K562 (cell line): ENCODE measurements around the gene UBXN4. TPM values are rescaled to one million over a fixed set of nuclear protein-coding genes. Genes with fewer than 3 reads are reported as not detected.

Source experiments
- CREB1 ChIP-seq, 2 experiments: sonication (generic) in 1 of 2; formaldehyde crosslinking in 1 of 2; IDR thresholded peaks; 2 replicates each; pipeline versions ENCODE4 v1.6.1 to v1.8.0; 2012 to 2022; ENCODE audit warnings: inconsistent platforms in 1 of 2, mild to moderate bottlenecking in 1 of 2, missing genetic modification reagents in 1 of 2, moderate library complexity in 1 of 2
- EWSR1 ChIP-seq: fragments of 450-650 bp; IDR thresholded peaks from 2 replicates; pipeline ENCODE4 v1.6.1; 2018; ENCODE audit warnings: borderline replicate concordance, mild to moderate bottlenecking, low read depth, moderate library complexity; ENCODE audit not compliant: partially characterized antibody
- MIER1 ChIP-seq: fragments of 450-650 bp; IDR thresholded peaks from 2 replicates; pipeline ENCODE4 v1.6.1; 2016; ENCODE audit warnings: antibody characterized with exemption, mild to moderate bottlenecking, low read depth
- MTA1 ChIP-seq: fragments of 450-650 bp; IDR thresholded peaks from 2 replicates; pipeline ENCODE4 v1.6.1; 2017; ENCODE audit warnings: borderline replicate concordance
- NUFIP1 ChIP-seq: fragments of 450-650 bp; IDR thresholded peaks from 2 replicates; pipeline ENCODE4 v1.6.1; 2018; ENCODE audit not compliant: partially characterized antibody
- PML ChIP-seq: IDR thresholded peaks from 2 replicates; pipeline ENCODE4 v1.6.1; 2012; ENCODE audit warnings: low read length, inconsistent platforms
- PTRF ChIP-seq: fragments of 450-650 bp; IDR thresholded peaks from 2 replicates; pipeline ENCODE4 v1.6.1; 2016; ENCODE audit warnings: mild to moderate bottlenecking, missing genetic modification characterization, missing compliant biosample characterization
- SPI1 ChIP-seq: IDR thresholded peaks from 2 replicates; pipeline ENCODE4 v1.6.1; 2011; ENCODE audit warnings: low read depth, low read length, control low read depth, borderline replicate concordance
- ZC3H8 ChIP-seq: fragments of 450-650 bp; IDR thresholded peaks from 2 replicates; pipeline ENCODE4 v1.6.1; 2017
- ZKSCAN8 ChIP-seq: fragments of 200-800 bp; sonication (Bioruptor generic); IDR thresholded peaks from 2 replicates; pipeline ENCODE4 v1.6.1; 2016; ENCODE audit warnings: missing genetic modification characterization, missing compliant biosample characterization
- ZNF24 ChIP-seq: fragments of 450-650 bp; IDR thresholded peaks from 2 replicates; pipeline ENCODE4 v1.6.1; 2016
- ZNF766 ChIP-seq: fragments of 200-800 bp; sonication (Bioruptor generic); conservative IDR thresholded peaks from 2 replicates; pipeline ENCODE4 v1.6.1; 2016; ENCODE audit warnings: missing genetic modification characterization, missing compliant biosample characterization
- polyA plus RNA-seq, 8 experiments: library from polyadenylated mRNA; depleted of rRNA in 4 of 8; stranded (reverse) in 5 of 8; unstranded in 3 of 8; fragments of >200 nt; fragmentation: Nextera tagmentation in 2 of 8; fragmentation: Illumina TruSeq in 1 of 8; extraction: Ambion mirVana in 2 of 8; extraction: Trizol in 1 of 8; gene quantifications; 2 replicates each; pipeline versions ENCODE4 v1.2.1 to v1.2.3, GENCODE V29; 2011 to 2014; ENCODE audit warnings: inconsistent platforms in 1 of 8, missing spikeins in 1 of 8
- total RNA-seq, 7 experiments: library from RNA; depleted of rRNA in 6 of 7; stranded (reverse); fragments of >200 nt in 6 of 7; fragmentation: Illumina TruSeq in 2 of 7; extraction: Trizol in 2 of 7; gene quantifications; 2 replicates each; pipeline versions ENCODE4 v1.2.1 to v1.2.3, GENCODE V29; 2011 to 2021; ENCODE audit warnings: low replicate concordance in 1 of 7
- TF ChIP-seq, protein P1 (sequence below): fragments of 450-650 bp; formaldehyde crosslinking; IDR thresholded peaks from 2 replicates; pipeline ENCODE4 v1.4.0; 2022; ENCODE audit warnings: missing genetic modification characterization
- TF ChIP-seq, protein P2 (sequence below): fragments of 450-650 bp; IDR thresholded peaks from 2 replicates; pipeline ENCODE4 v1.6.1; 2016; ENCODE audit warnings: mild to moderate bottlenecking
- TF ChIP-seq, protein P3 (sequence below): sonication (generic); formaldehyde crosslinking; IDR thresholded peaks from 2 replicates; pipeline ENCODE4 v1.5.0; 2020; ENCODE audit warnings: missing genetic modification reagents
- TF ChIP-seq, protein P4 (sequence below): fragments of 250-450 bp; sonication (Bioruptor Pico); IDR thresholded peaks from 2 replicates; pipeline ENCODE4 v1.8.0; 2022; ENCODE audit warnings: inconsistent platforms
- TF ChIP-seq, protein P5 (sequence below): fragments of 250-450 bp; sonication (Bioruptor Pico); IDR thresholded peaks from 2 replicates; pipeline ENCODE4 v1.5.0; 2020; ENCODE audit warnings: mild to moderate bottlenecking
- TF ChIP-seq, protein P6 (sequence below): fragments of 250-450 bp; sonication (Bioruptor Pico); IDR thresholded peaks from 2 replicates; pipeline ENCODE4 v1.5.0; 2021

Gene UBXN4
- total and polyA plus RNA-seq, 9 of the 15 experiments (the other 6 are each of a cell fraction or from before 2014, with no cell fraction given) = 30.4 to 127 (median 55.3) TPM

DNA sequence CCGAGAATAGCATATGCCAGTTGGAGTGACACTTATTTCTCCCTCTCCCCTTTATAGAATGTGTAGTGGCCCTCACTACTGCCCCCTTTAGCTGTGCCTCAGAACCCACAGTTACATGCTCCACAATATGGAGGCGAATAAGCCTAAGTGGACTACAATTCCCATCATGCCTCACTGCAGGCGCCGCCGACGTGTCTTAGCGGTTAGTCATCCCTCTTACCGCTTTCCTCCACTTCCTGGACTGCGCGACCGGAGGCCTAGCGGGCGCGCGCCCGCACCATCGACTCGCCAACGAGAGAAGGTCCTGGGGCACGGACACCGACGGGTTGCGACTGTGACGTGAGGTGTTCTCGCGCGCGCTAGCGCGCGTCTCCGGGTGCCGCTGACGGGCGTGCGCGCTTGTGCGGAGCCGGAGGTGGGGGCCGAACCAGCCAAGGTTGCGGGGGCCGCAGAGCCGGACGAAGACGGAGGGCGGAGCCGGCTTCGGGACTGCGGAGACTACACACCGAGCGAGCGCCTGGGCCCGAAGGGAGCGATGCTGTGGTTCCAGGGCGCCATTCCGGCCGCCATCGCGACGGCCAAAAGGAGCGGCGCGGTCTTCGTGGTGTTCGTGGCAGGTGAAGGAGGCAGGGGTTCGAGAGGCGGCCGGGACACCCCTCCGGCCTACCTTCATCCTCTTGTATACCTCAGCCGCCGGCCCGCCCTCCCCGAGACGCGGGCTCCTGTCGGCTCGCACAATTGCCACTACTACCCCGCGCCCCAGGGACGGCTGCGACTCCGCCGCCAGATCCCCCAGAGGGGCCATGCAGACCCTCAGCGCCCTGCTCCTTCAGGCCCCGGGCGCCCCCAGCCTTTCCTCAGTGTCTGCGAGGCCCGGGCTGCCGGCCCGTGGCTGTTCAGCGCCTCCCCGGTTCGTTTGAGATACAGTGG is at the start of gene UBXN4 (continued):
- TF ChIP-seq EWSR1 (no peak), NUFIP1 (no peak), PML (peak; percentile 66; the same call in 1 of the 2 replicates), ZNF24 (no peak), ZKSCAN8 (CRISPR knock-in tag) (no peak), CREB1 (IDR thresholded peaks at IDR 0.05) (peak; percentile 91), CREB1 (CRISPR knock-in tag; IDR thresholded peaks at IDR 0.05) (peak; percentile 92), SPI1 (0 out of 2 replicates have a peak, but pooled peaks have one; percentile 12), ZNF766 (CRISPR knock-in tag) (0 out of 2 replicates have a peak, but pooled peaks have one; percentile 39), MTA1 (peak; percentile 76), MIER1 (no peak), ZC3H8 (no peak), PTRF (no peak)
- TF ChIP-seq, protein P1, sequence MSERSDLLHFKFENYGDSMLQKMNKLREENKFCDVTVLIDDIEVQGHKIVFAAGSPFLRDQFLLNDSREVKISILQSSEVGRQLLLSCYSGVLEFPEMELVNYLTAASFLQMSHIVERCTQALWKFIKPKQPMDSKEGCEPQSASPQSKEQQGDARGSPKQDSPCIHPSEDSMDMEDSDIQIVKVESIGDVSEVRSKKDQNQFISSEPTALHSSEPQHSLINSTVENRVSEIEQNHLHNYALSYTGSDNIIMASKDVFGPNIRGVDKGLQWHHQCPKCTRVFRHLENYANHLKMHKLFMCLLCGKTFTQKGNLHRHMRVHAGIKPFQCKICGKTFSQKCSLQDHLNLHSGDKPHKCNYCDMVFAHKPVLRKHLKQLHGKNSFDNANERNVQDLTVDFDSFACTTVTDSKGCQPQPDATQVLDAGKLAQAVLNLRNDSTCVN (CRISPR knock-in tag) = no peak
- TF ChIP-seq, protein P2, sequence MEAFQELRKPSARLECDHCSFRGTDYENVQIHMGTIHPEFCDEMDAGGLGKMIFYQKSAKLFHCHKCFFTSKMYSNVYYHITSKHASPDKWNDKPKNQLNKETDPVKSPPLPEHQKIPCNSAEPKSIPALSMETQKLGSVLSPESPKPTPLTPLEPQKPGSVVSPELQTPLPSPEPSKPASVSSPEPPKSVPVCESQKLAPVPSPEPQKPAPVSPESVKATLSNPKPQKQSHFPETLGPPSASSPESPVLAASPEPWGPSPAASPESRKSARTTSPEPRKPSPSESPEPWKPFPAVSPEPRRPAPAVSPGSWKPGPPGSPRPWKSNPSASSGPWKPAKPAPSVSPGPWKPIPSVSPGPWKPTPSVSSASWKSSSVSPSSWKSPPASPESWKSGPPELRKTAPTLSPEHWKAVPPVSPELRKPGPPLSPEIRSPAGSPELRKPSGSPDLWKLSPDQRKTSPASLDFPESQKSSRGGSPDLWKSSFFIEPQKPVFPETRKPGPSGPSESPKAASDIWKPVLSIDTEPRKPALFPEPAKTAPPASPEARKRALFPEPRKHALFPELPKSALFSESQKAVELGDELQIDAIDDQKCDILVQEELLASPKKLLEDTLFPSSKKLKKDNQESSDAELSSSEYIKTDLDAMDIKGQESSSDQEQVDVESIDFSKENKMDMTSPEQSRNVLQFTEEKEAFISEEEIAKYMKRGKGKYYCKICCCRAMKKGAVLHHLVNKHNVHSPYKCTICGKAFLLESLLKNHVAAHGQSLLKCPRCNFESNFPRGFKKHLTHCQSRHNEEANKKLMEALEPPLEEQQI = no peak
- TF ChIP-seq, protein P3, sequence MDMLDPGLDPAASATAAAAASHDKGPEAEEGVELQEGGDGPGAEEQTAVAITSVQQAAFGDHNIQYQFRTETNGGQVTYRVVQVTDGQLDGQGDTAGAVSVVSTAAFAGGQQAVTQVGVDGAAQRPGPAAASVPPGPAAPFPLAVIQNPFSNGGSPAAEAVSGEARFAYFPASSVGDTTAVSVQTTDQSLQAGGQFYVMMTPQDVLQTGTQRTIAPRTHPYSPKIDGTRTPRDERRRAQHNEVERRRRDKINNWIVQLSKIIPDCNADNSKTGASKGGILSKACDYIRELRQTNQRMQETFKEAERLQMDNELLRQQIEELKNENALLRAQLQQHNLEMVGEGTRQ = no peak
- TF ChIP-seq, protein P4, sequence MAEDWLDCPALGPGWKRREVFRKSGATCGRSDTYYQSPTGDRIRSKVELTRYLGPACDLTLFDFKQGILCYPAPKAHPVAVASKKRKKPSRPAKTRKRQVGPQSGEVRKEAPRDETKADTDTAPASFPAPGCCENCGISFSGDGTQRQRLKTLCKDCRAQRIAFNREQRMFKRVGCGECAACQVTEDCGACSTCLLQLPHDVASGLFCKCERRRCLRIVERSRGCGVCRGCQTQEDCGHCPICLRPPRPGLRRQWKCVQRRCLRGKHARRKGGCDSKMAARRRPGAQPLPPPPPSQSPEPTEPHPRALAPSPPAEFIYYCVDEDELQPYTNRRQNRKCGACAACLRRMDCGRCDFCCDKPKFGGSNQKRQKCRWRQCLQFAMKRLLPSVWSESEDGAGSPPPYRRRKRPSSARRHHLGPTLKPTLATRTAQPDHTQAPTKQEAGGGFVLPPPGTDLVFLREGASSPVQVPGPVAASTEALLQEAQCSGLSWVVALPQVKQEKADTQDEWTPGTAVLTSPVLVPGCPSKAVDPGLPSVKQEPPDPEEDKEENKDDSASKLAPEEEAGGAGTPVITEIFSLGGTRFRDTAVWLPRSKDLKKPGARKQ (CRISPR knock-in tag) = no peak
- TF ChIP-seq, protein P5, sequence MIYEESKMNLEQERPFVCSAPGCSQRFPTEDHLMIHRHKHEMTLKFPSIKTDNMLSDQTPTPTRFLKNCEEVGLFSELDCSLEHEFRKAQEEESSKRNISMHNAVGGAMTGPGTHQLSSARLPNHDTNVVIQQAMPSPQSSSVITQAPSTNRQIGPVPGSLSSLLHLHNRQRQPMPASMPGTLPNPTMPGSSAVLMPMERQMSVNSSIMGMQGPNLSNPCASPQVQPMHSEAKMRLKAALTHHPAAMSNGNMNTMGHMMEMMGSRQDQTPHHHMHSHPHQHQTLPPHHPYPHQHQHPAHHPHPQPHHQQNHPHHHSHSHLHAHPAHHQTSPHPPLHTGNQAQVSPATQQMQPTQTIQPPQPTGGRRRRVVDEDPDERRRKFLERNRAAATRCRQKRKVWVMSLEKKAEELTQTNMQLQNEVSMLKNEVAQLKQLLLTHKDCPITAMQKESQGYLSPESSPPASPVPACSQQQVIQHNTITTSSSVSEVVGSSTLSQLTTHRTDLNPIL (CRISPR knock-in tag) = no peak
- TF ChIP-seq, protein P6, sequence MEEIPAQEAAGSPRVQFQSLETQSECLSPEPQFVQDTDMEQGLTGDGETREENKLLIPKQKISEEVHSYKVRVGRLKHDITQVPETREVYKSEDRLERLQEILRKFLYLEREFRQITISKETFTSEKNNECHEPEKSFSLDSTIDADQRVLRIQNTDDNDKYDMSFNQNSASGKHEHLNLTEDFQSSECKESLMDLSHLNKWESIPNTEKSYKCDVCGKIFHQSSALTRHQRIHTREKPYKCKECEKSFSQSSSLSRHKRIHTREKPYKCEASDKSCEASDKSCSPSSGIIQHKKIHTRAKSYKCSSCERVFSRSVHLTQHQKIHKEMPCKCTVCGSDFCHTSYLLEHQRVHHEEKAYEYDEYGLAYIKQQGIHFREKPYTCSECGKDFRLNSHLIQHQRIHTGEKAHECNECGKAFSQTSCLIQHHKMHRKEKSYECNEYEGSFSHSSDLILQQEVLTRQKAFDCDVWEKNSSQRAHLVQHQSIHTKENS = no peak
